SK-N-SH (cell line): ENCODE results near the gene CCND1. TPM values are rescaled to one million over a fixed set of nuclear protein-coding genes. Genes with fewer than 3 reads are reported as not detected.

Source experiments
- CTCF ChIA-PET: fragments of 300-600, 350-600 bp; formaldehyde crosslinking; extraction: SDS; loops from one replicate; lab custom pipeline; 2021; lab: Yijun Ruan, JAX
- POLR2A ChIA-PET: fragments of 350-600 bp; sonication (Branson Sonifier 250); formaldehyde crosslinking; extraction: SDS; loops from one replicate; lab custom pipeline; 2020; ENCODE audit warnings: antibody characterized with exemption, inconsistent platforms; lab: Yijun Ruan, JAX
- DNase-seq: peaks from one replicate; pipeline ENCODE4 v3.0.0; 2012
- H2AFZ ChIP-seq: fragments of 200-600 bp; sonication (generic); 2 replicates; pipeline ENCODE4 v1.8.1; 2016; ENCODE audit warnings: antibody characterized with exemption, mild to moderate bottlenecking, low read depth
- H3F3A ChIP-seq: fragments of 200-600 bp; sonication (generic); replicated peaks from 2 replicates; pipeline ENCODE3; 2016; ENCODE audit warnings: antibody characterized with exemption, mild to moderate bottlenecking; ENCODE audit not compliant: insufficient read depth
- H3K27ac ChIP-seq, 2 experiments: fragments of 200-500 bp in 1 of 2; fragments of 200-600 bp in 1 of 2; sonication (Bioruptor generic) in 1 of 2; sonication (generic), shearing (Covaris generic) in 1 of 2; 2 replicates each; pipeline versions ENCODE4 v1.5.1 to v1.6.1; 2014 to 2016; ENCODE audit warnings: low read depth in 2 of 2, inconsistent platforms in 1 of 2, low read length in 1 of 2, mild to moderate bottlenecking in 1 of 2, mixed read lengths in 1 of 2
- H3K27me3 ChIP-seq: fragments of 200-600 bp; sonication (generic), shearing (Covaris generic); 2 replicates; pipeline ENCODE4 v1.6.1; 2016; ENCODE audit warnings: mixed run types; ENCODE audit not compliant: insufficient read depth
- H3K36me3 ChIP-seq, 2 experiments: fragments of 200-500 bp in 1 of 2; fragments of 200-600 bp in 1 of 2; sonication (Bioruptor generic) in 1 of 2; sonication (generic) in 1 of 2; replicated peaks in 1 of 2; 2 replicates each; pipeline versions ENCODE3 to v1.5.1; 2014 to 2016; ENCODE audit warnings: low read length in 1 of 2, mild to moderate bottlenecking in 1 of 2; ENCODE audit not compliant: insufficient read depth in 2 of 2, control insufficient read depth in 1 of 2
- H3K4me1 ChIP-seq, 2 experiments: fragments of 200-500 bp in 1 of 2; fragments of 200-600 bp in 1 of 2; sonication (Bioruptor generic) in 1 of 2; sonication (generic), shearing (Covaris generic) in 1 of 2; 2 replicates each; pipeline versions ENCODE4 v1.5.1 to v1.6.1; 2014 to 2016; ENCODE audit warnings: low read depth in 1 of 2, low read length in 1 of 2, mixed run types in 1 of 2; ENCODE audit not compliant: insufficient read depth in 2 of 2, control insufficient read depth in 1 of 2
- H3K4me2 ChIP-seq: fragments of 200-600 bp; sonication (generic), shearing (Covaris generic); 2 replicates; pipeline ENCODE4 v1.6.1; 2017; ENCODE audit warnings: mixed run types
- H3K4me3 ChIP-seq, 2 experiments: fragments of 200-500 bp in 1 of 2; fragments of 200-600 bp in 1 of 2; sonication (Bioruptor generic) in 1 of 2; sonication (generic), shearing (Covaris generic) in 1 of 2; 2 replicates each; pipeline versions ENCODE4 v1.5.1 to v1.8.1; 2014 to 2016; ENCODE audit warnings: low read depth in 2 of 2, inconsistent platforms in 1 of 2, low read length in 1 of 2, mild to moderate bottlenecking in 1 of 2, mixed read lengths in 1 of 2, moderate library complexity in 1 of 2
- H3K79me2 ChIP-seq: fragments of 200-600 bp; sonication (generic); 2 replicates; pipeline ENCODE4 v1.8.1; 2017; ENCODE audit warnings: mild to moderate bottlenecking; ENCODE audit not compliant: insufficient read depth
- H3K9ac ChIP-seq: fragments of 200-600 bp; sonication (generic); 2 replicates; pipeline ENCODE4 v1.6.1; 2017; ENCODE audit warnings: mixed run types
- H3K9me2 ChIP-seq: fragments of 200-600 bp; sonication (generic); 2 replicates; pipeline ENCODE4 v1.6.1; 2017; ENCODE audit warnings: mixed run types
- H3K9me3 ChIP-seq: fragments of 200-600 bp; sonication (generic); 2 replicates; pipeline ENCODE4 v1.6.1; 2017; ENCODE audit warnings: mixed run types, mild to moderate bottlenecking, moderate library complexity
- H4K20me1 ChIP-seq: fragments of 200-600 bp; sonication (generic); 2 replicates; pipeline ENCODE4 v1.6.1; 2017; ENCODE audit warnings: mild to moderate bottlenecking, mixed run types; ENCODE audit not compliant: insufficient read depth
- EP300 ChIP-seq, 2 experiments: IDR thresholded peaks; 2 replicates each; pipeline versions ENCODE4 v1.4.0 to v1.6.1; 2012; ENCODE audit warnings: borderline replicate concordance in 1 of 2, low read depth in 1 of 2, low read length in 1 of 2
- JUND ChIP-seq: IDR thresholded peaks from 2 replicates; pipeline ENCODE4 v1.4.0; 2012
- MXI1 ChIP-seq: IDR thresholded peaks from 2 replicates; pipeline ENCODE4 v1.6.1; 2012; ENCODE audit warnings: mild to moderate bottlenecking, low read depth, low read length, improper control_type of control experiment
- RFX5 ChIP-seq: IDR thresholded peaks from 2 replicates; pipeline ENCODE4 v1.6.1; 2012; ENCODE audit warnings: mild to moderate bottlenecking, improper control_type of control experiment, low read length
- SMC3 ChIP-seq: IDR thresholded peaks from 2 replicates; pipeline ENCODE4 v1.6.1; 2012; ENCODE audit warnings: low read depth, low read length, improper control_type of control experiment
- YY1 ChIP-seq: IDR thresholded peaks from 2 replicates; pipeline ENCODE4 v1.4.0; 2012; ENCODE audit warnings: low read depth, mild to moderate bottlenecking
- WGBS: methylation state at CpG from one replicate; pipeline ENCODE4 v1.1.6; 2017; ENCODE audit warnings: low lambda C conversion rate; 5-methylcytosine and 5-hydroxymethylcytosine counted together
- polyA plus RNA-seq, 3 experiments: library from polyadenylated mRNA; depleted of rRNA; stranded (reverse); fragments of >200 nt; gene quantifications; 2 replicates each; pipeline ENCODE4 v1.2.3, GENCODE V29; 2012
- TF ChIP-seq, protein P1 (sequence below): IDR thresholded peaks from 2 replicates; pipeline ENCODE4 v1.4.0; 2012; ENCODE audit warnings: low read depth

CCND1 gene
- polyA plus RNA-seq, 1 of the 3 experiments (the other 2 are of a cell fraction), result 242 TPM

DNA sequence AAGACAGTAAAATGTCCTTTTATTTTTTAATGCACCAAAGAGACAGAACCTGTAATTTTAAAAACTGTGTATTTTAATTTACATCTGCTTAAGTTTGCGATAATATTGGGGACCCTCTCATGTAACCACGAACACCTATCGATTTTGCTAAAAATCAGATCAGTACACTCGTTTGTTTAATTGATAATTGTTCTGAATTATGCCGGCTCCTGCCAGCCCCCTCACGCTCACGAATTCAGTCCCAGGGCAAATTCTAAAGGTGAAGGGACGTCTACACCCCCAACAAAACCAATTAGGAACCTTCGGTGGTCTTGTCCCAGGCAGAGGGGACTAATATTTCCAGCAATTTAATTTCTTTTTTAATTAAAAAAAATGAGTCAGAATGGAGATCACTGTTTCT, 1.1 kb upstream of the CCND1 start:
- H3K4me2 ChIP-seq, result peak overlapping the region; percentile 99
- no peaks in the 10 kb centered on the region for H3K9me2 ChIP-seq
- peaks cover 30% of the 10 kb centered on the region for H4K20me1 ChIP-seq
- no peaks in the 10 kb centered on the region for H3K27me3 ChIP-seq
- H3K79me2 ChIP-seq, result peaks cover 57% of the 10 kb centered on the region
- ChIA-PET CTCF (interaction anchor here (0.6 to 11.0 kb wide), 8 partner anchors 190 to 1342 kb away, joined by 3 to 403 read pairs (median 4); no protein-coding TSS in a partner anchor), POLR2A (interaction anchor here (0.7 to 2.1 kb wide), 6 partner anchors 16 to 1029 kb away, joined by 4 to 16 read pairs (median 9); no protein-coding TSS in a partner anchor)
- H2AFZ ChIP-seq, result peak overlapping the region; percentile 54; the same call in 1 of the 2 replicates
- H3K27ac ChIP-seq, result peak overlapping the region; percentile 94 to 97
- TF ChIP-seq MXI1, result peak; percentile 2; the same call in 1 of the 2 replicates
- TF ChIP-seq SMC3, result no peak
- no peaks in the 10 kb centered on the region for H3K9me3 ChIP-seq
- H3K4me3 ChIP-seq, result peak overlapping the region; percentile 75 to 95
- H3K4me1 ChIP-seq, result peaks cover 0 to 37% of the 10 kb centered on the region in 2 experiments; a peak in 2 of 4 replicates
- WGBS, result under 1% methylated on average over 9 of the region's 9 CpGs
- peak overlapping the region; percentile 100 for H3K9ac ChIP-seq
- H3F3A ChIP-seq, result peaks cover 19% of the 10 kb centered on the region
- peaks cover 12 to 18% of the 10 kb centered on the region in 2 experiments for H3K36me3 ChIP-seq
- DNase-seq, result no peak

DNA sequence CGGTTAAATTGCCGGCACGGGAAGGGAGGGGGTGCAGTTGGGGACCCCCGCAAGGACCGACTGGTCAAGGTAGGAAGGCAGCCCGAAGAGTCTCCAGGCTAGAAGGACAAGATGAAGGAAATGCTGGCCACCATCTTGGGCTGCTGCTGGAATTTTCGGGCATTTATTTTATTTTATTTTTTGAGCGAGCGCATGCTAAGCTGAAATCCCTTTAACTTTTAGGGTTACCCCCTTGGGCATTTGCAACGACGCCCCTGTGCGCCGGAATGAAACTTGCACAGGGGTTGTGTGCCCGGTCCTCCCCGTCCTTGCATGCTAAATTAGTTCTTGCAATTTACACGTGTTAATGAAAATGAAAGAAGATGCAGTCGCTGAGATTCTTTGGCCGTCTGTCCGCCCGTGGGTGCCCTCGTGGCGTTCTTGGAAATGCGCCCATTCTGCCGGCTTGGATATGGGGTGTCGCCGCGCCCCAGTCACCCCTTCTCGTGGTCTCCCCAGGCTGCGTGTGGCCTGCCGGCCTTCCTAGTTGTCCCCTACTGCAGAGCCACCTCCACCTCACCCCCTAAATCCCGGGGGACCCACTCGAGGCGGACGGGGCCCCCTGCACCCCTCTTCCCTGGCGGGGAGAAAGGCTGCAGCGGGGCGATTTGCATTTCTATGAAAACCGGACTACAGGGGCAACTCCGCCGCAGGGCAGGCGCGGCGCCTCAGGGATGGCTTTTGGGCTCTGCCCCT, 529 bp upstream of the CCND1 start:
- no peaks in the 10 kb centered on the region for H3K27me3 ChIP-seq
- H3K9me2 ChIP-seq, result no peaks in the 10 kb centered on the region
- no peaks in the 10 kb centered on the region for H3K9me3 ChIP-seq
- CTCF ChIA-PET, result interaction anchor here (1.0 to 11.0 kb wide), 9 partner anchors 29 to 550 kb away, joined by 3 to 403 read pairs (median 6); partner anchors contain the start of gene SMIM38
- peak overlapping the region; percentile 100 for H3K9ac ChIP-seq
- no peak for DNase-seq
- peak overlapping the region; percentile 94 to 97 for H3K27ac ChIP-seq
- under 1% methylated on average over 32 of the region's 43 CpGs for WGBS
- H3K79me2 ChIP-seq, result peaks cover 63% of the 10 kb centered on the region
- POLR2A ChIA-PET, result interaction anchor here (0.8 to 2.1 kb wide), 4 partner anchors 191 to 514 kb away, joined by 3 to 16 read pairs (median 8); no protein-coding TSS in a partner anchor
- peak overlapping the region; percentile 75 to 95 for H3K4me3 ChIP-seq
- peaks cover 6 to 39% of the 10 kb centered on the region in 2 experiments; a peak in 3 of 4 replicates for H3K4me1 ChIP-seq
- peaks cover 22% of the 10 kb centered on the region for H3F3A ChIP-seq
- peaks cover 36% of the 10 kb centered on the region for H4K20me1 ChIP-seq
- H3K36me3 ChIP-seq, result peaks cover 18 to 23% of the 10 kb centered on the region in 2 experiments
- TF ChIP-seq MXI1 (peak; percentile 74), RFX5 (peak; percentile 45; the same call in 1 of the 2 replicates), EP300 (IDR thresholded peaks at IDR 0.05; ENCODE audit: borderline replicate concordance in 1 of 2, low read depth in 1 of 2, low read length in 1 of 2) (no peak), YY1 (peak; percentile 60; the same call in 1 of the 2 replicates), JUND (no peak)
- TF ChIP-seq, protein P1, sequence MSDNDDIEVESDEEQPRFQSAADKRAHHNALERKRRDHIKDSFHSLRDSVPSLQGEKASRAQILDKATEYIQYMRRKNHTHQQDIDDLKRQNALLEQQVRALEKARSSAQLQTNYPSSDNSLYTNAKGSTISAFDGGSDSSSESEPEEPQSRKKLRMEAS, result peak; percentile 71
- H3K4me2 ChIP-seq, result peak overlapping the region; percentile 99
- H2AFZ ChIP-seq, result peak overlapping the region; percentile 54; the same call in 1 of the 2 replicates
